GM12892 (cell line): ENCODE data around the gene MFSD8.
"Not testable (repeated sequence)": the region's sequence is repeated elsewhere in the genome, so short reads cannot be mapped to it uniquely, and the experiment has no call there.

Experiments
- POLR2A ChIP-seq: IDR thresholded peaks from 2 replicates; pipeline ENCODE4 v1.6.1; 2011; ENCODE audit warnings: low read depth, low read length, control low read depth
- TAF1 ChIP-seq: IDR thresholded peaks from 2 replicates; pipeline ENCODE4 v1.6.1; 2011; ENCODE audit warnings: low read depth, mild to moderate bottlenecking, control low read depth, low read length, borderline replicate concordance

DNA sequence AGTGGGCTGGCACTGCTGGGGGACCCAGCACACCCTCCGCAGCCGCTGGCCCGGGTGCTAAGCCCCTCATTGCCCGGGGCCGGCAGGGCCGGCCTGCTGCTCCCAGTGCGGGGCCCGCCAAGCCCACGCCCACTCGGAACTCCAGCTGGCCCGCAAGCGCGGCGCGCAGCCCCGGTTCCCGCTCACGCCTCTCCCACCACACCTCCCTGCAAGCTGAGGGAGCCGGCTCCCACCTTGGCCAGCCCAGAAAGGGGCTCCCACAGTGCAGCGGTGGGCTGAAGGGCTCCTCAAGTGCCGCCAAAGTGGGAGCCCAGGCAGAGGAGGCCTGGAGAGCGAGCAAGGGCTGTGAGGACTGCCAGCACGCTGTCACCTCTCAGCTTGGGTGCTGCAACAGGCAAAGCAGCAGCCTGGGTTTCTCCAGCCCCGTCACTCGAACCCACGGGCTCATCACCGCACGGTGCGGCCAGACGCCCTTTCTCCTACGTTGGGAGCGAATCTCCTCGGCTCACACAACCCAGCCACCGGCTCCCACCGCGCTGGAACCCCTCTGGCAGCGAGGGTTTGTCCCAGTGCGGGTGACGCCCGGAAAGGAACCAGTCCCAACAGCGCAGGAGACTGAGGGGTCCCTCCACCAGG lies 429 bp downstream of the MFSD8 start:
- TF ChIP-seq TAF1, POLR2A: not testable (repeated sequence)
